OCI-LY7 (cell line): Measurements from ENCODE around the gene CARD10. TPM values are rescaled to one million over a fixed set of nuclear protein-coding genes. Genes with fewer than 3 reads are reported as not detected.

Experiments used
- BruUV-seq: library from RNA; stranded (reverse); fragments of 400-500 nt; replicated peaks from 2 replicates; lab custom pipeline; 2021; lab: Mats Ljungman, UMichigan
- CTCF ChIA-PET: fragments of 300-600 bp; sonication (Branson Sonifier 250); formaldehyde crosslinking; loops from one replicate; lab custom pipeline; 2022; ENCODE audit warnings: antibody characterized with exemption; ENCODE audit not compliant: unreplicated experiment; lab: Charles Lee
- POLR2A ChIA-PET: fragments of 300-600 bp; sonication (Branson Sonifier 250); formaldehyde crosslinking; loops from one replicate; lab custom pipeline; 2022; ENCODE audit warnings: antibody characterized with exemption; lab: Charles Lee
- DNase-seq: peaks from one replicate; pipeline ENCODE4 v3.0.0-alpha.2; 2015; ENCODE audit warnings: low spot score
- H2AFZ ChIP-seq: fragments of 200-600 bp; sonication (generic), shearing (Covaris generic); 2 replicates; pipeline ENCODE4 v1.6.1; 2014; ENCODE audit warnings: mild to moderate bottlenecking, antibody characterized with exemption, low read length, moderate library complexity
- H3K27ac ChIP-seq: fragments of 200-600 bp; sonication (generic); 2 replicates; pipeline ENCODE4 v1.5.1; 2014; ENCODE audit warnings: mixed run types, low read depth, mild to moderate bottlenecking, moderate library complexity, low read length, inconsistent platforms; ENCODE audit not compliant: poor library complexity, severe bottlenecking
- H3K36me3 ChIP-seq: fragments of 200-600 bp; sonication (generic); 2 replicates; pipeline ENCODE4 v1.6.1; 2014; ENCODE audit warnings: mild to moderate bottlenecking, antibody characterized with exemption, low read length, moderate library complexity, mixed read lengths; ENCODE audit not compliant: insufficient read depth
- H3K4me1 ChIP-seq: fragments of 200-600 bp; sonication (generic); 2 replicates; pipeline ENCODE4 v1.5.1; 2014; ENCODE audit warnings: mild to moderate bottlenecking, low read length; ENCODE audit not compliant: insufficient read depth, poor library complexity, severe bottlenecking
- H3K4me2 ChIP-seq: fragments of 200-600 bp; sonication (generic); 2 replicates; pipeline ENCODE4 v1.6.1; 2014; ENCODE audit warnings: mild to moderate bottlenecking, low read length
- H3K4me3 ChIP-seq: fragments of 200-600 bp; sonication (generic); 2 replicates; pipeline ENCODE4 v1.5.1; 2014; ENCODE audit warnings: mild to moderate bottlenecking, low read depth, low read length; ENCODE audit not compliant: poor library complexity, severe bottlenecking
- H3K79me2 ChIP-seq: fragments of 200-600 bp; sonication (generic); 2 replicates; pipeline ENCODE4 v1.6.1; 2016; ENCODE audit warnings: low read depth, mild to moderate bottlenecking, low read length, moderate library complexity, mixed read lengths; ENCODE audit not compliant: insufficient read depth
- H3K9me2 ChIP-seq: fragments of 200-600 bp; sonication (generic); 2 replicates; pipeline ENCODE4 v1.6.1; 2016; ENCODE audit warnings: mild to moderate bottlenecking, low read length, mixed read lengths; ENCODE audit not compliant: insufficient read depth
- H3K9me3 ChIP-seq: fragments of 200-600 bp; sonication (generic); 2 replicates; pipeline ENCODE4 v1.6.1; 2014; ENCODE audit warnings: mild to moderate bottlenecking, mixed run types, low read length, mixed read lengths
- H4K20me1 ChIP-seq: fragments of 200-600 bp; sonication (generic); 2 replicates; pipeline ENCODE4 v1.6.1; 2014; ENCODE audit warnings: mild to moderate bottlenecking, antibody characterized with exemption, low read length, moderate library complexity, mixed read lengths; ENCODE audit not compliant: insufficient read depth
- EZH2phosphoT487 ChIP-seq: fragments of 200-600 bp; sonication (generic); IDR thresholded peaks from 2 replicates; pipeline ENCODE4 v1.6.1; 2018; ENCODE audit warnings: low read depth, borderline replicate concordance, mild to moderate bottlenecking, mixed run types, antibody characterized with exemption, low read length, moderate library complexity, mixed read lengths
- intact Hi-C: fragments of 100-400 bp; cut with micrococcal nuclease; formaldehyde crosslinking; loops from one replicate; pipeline ENCODE4 v1.10.0; 2022; ENCODE audit not compliant: unreplicated experiment
- total RNA-seq, 2 experiments: library from RNA; depleted of rRNA in 1 of 2; stranded (reverse); fragments of >200 nt in 1 of 2; shearing (Covaris generic) in 1 of 2; gene quantifications; 2 replicates each; pipeline ENCODE4 v1.2.3, GENCODE V29; 2014 to 2022
- TF ChIP-seq, protein P1 (sequence below): fragments of 200-600 bp; sonication (generic); conservative IDR thresholded peaks from 2 replicates; pipeline ENCODE4 v1.5.1; 2014; ENCODE audit warnings: mild to moderate bottlenecking, antibody characterized with exemption, low read length, moderate library complexity, mixed read lengths

Gene CARD10
- total RNA-seq, 2 experiments from 2014 or later, result 2.8 to 4.0 TPM

DNA sequence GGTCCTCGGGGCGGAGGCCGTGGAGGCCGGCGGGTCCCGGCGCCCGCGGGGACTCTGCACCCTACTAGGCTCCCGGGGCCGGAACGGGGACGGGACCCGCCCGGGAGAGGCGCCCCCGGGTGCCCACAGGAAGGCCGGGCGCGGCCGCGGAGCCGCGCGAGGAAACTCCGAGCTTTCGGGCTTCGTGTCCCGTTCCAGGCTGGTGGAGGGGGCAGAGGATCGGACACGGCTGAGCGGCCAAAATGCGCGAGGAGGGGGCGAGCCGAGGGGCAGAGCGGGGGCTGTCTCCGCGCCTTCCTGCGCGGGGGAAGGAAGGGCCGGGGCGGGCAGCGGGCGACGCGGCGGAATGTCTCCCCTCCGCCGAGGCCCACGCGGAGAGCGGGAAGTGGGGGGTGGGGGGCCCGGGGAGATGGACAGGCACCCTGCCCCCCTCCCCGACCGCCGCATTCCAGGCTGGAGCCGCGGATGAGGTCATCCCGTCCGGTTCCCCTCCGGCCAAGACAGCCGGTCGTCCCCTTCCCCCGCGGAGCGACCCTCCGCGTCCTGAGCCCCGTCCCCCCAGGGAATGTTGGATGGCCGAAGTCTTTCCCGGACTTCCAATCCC is 41.5 kb upstream of the CARD10 start:
- no peak overlapping the region for H3K4me3 ChIP-seq
- ChIA-PET CTCF (interaction anchor here (1.1 kb wide), 1 partner anchor 15 kb away, joined by 3 read pairs; no protein-coding TSS in a partner anchor), POLR2A (no interaction called here)
- intact Hi-C loops, result no loop called here
- no peak overlapping the region for H3K27ac ChIP-seq
- no peaks in the 10 kb centered on the region for H3K36me3 ChIP-seq
- no peaks in the 10 kb centered on the region for H3K9me3 ChIP-seq
- no peaks in the 10 kb centered on the region for H3K79me2 ChIP-seq
- BruUV-seq, result no TSS peak
- H4K20me1 ChIP-seq, result no peaks in the 10 kb centered on the region
- DNase-seq, result no peak
- no peak overlapping the region for H3K4me2 ChIP-seq
- H3K4me1 ChIP-seq, result no peaks in the 10 kb centered on the region
- TF ChIP-seq, protein P1, sequence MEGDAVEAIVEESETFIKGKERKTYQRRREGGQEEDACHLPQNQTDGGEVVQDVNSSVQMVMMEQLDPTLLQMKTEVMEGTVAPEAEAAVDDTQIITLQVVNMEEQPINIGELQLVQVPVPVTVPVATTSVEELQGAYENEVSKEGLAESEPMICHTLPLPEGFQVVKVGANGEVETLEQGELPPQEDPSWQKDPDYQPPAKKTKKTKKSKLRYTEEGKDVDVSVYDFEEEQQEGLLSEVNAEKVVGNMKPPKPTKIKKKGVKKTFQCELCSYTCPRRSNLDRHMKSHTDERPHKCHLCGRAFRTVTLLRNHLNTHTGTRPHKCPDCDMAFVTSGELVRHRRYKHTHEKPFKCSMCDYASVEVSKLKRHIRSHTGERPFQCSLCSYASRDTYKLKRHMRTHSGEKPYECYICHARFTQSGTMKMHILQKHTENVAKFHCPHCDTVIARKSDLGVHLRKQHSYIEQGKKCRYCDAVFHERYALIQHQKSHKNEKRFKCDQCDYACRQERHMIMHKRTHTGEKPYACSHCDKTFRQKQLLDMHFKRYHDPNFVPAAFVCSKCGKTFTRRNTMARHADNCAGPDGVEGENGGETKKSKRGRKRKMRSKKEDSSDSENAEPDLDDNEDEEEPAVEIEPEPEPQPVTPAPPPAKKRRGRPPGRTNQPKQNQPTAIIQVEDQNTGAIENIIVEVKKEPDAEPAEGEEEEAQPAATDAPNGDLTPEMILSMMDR, result no peak
- TF ChIP-seq EZH2phosphoT487, result no peak
- no peak overlapping the region for H2AFZ ChIP-seq
- H3K9me2 ChIP-seq, result no peaks in the 10 kb centered on the region

DNA sequence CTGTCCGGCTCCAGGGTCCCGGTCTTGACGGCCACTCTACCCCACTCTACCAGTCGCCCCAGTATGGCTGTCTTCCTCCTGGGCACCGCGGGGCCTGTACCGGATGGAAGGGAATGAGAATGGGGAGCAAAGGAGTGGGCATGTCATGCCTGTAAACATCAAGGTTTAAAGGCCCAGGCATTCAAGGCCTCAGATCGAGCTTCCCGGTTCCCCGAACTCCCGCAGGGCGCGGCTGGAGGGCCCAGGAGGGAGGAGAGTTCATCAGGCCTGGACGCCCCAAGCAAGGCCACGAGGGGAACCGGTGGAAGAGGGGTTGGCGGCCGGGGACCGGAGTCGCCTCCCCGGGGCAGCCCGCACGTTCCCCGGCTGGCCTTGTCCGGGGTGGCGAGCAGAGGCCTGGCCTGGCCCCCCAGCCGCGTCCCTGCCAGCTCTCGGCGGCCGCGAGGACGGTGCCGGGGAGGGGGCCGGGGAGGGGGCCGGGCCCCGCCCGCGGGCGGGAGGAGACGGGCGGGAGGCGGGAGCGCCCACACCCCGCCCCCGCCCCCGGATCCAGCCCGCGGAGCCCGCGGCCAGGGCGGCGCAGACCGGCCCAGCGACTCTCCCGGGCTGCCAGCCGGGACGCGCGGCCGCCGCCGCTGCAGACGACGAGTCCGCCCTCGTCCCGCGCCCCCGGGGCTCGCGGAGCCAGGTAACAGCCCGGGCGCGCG is 40.8 kb upstream of the CARD10 start, which contains the start of gene CDC42EP1:
Gene CDC42EP1 (plus strand): TSS at position 580 of the 707 bp plus-strand sequence. CDS start 5,870 bp downstream, outside the sequence.
- no peak for DNase-seq
- no peaks in the 10 kb centered on the region for H3K9me3 ChIP-seq
- ChIA-PET CTCF (no interaction called here), POLR2A (no interaction called here)
- H2AFZ ChIP-seq, result no peak within 1 kb of the TSS
- H3K4me2 ChIP-seq, result no peak within 1 kb of the TSS
- H3K9me2 ChIP-seq, result no peaks in the 10 kb centered on the region
- H4K20me1 ChIP-seq, result no peaks in the 10 kb centered on the region
- no TSS peak for BruUV-seq
- H3K27ac ChIP-seq, result no peak within 1 kb of the TSS
- H3K4me3 ChIP-seq, result no peak within 1 kb of the TSS
- H3K36me3 ChIP-seq, result no peaks in the 10 kb centered on the region
- no peak for TF ChIP-seq EZH2phosphoT487
- TF ChIP-seq, protein P1, result no peak
- intact Hi-C loops, result no loop called here
- H3K79me2 ChIP-seq, result no peaks in the 10 kb centered on the region
- H3K4me1 ChIP-seq, result no peaks in the 10 kb centered on the region

DNA sequence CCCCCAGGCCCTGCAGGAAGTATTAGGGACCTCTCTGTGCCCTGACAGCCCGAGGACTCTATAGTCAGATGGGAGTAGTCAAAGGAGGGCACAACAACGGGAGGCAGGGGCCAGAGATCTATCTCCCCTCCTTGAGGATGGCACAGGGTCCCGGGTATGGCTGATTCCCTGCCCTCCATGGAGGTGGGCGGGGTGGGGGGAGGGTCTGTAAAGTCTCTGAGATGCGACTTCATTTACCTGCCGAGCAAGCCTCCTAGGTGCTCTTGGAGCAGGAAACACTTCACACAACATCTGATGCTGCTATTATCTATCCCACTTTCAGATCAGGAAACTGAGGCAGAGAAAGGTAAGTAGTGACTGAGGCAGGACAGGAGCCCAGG is 40.3 kb upstream of the CARD10 start:
- no TSS peak for BruUV-seq
- H2AFZ ChIP-seq, result no peak overlapping the region
- ChIA-PET CTCF (no interaction called here), POLR2A (no interaction called here)
- H3K27ac ChIP-seq, result no peak overlapping the region
- H3K9me3 ChIP-seq, result no peaks in the 10 kb centered on the region
- no peak for TF ChIP-seq EZH2phosphoT487
- TF ChIP-seq, protein P1, result no peak
- no peaks in the 10 kb centered on the region for H3K36me3 ChIP-seq
- H3K4me1 ChIP-seq, result no peaks in the 10 kb centered on the region
- DNase-seq, result no peak
- H3K9me2 ChIP-seq, result no peaks in the 10 kb centered on the region
- H3K79me2 ChIP-seq, result no peaks in the 10 kb centered on the region
- intact Hi-C loops, result no loop called here
- no peaks in the 10 kb centered on the region for H4K20me1 ChIP-seq
- H3K4me3 ChIP-seq, result no peak overlapping the region
- no peak overlapping the region for H3K4me2 ChIP-seq
